Astrocyte (in vitro differentiated cells and primary cell): ENCODE results near the gene RAB3D. TPM values are rescaled to one million over a fixed set of nuclear protein-coding genes. Genes with fewer than 3 reads are reported as not detected.
"Not testable (repeated sequence)": the region's sequence is repeated elsewhere in the genome, so short reads cannot be mapped to it uniquely, and the experiment has no call there.

Experiments
- DNase-seq: peaks from one replicate; pipeline ENCODE4 v3.0.0-alpha.2; 2010; ENCODE audit warnings: low read depth
- FAIRE-seq: peaks from 2 replicates; lab custom pipeline; 2011; peaks lifted over from hg19 to GRCh38; lab: Jason Lieb, UNC
- H2AFZ ChIP-seq: 2 replicates; pipeline ENCODE4 v1.6.0; 2012; ENCODE audit warnings: low read depth, low read length, inconsistent platforms
- H3K27ac ChIP-seq: 2 replicates; pipeline ENCODE4 v1.5.1; 2011; ENCODE audit warnings: low read depth, low read length, inconsistent platforms
- H3K27me3 ChIP-seq: 2 replicates; pipeline ENCODE4 v1.6.0; 2011; ENCODE audit warnings: low read length, inconsistent platforms; ENCODE audit not compliant: insufficient read depth
- H3K36me3 ChIP-seq: 2 replicates; pipeline ENCODE4 v1.5.1; 2011; ENCODE audit warnings: low read length, inconsistent platforms; ENCODE audit not compliant: insufficient read depth
- H3K4me1 ChIP-seq: 2 replicates; pipeline ENCODE4 v1.5.1; 2011; ENCODE audit warnings: low read length, inconsistent platforms; ENCODE audit not compliant: insufficient read depth
- H3K4me2 ChIP-seq: 2 replicates; pipeline ENCODE4 v1.6.0; 2012; ENCODE audit warnings: low read length, inconsistent platforms
- H3K4me3 ChIP-seq: 2 replicates; pipeline ENCODE4 v1.5.1; 2011; ENCODE audit warnings: low read depth, mild to moderate bottlenecking, low read length, inconsistent platforms; ENCODE audit not compliant: insufficient read depth
- H3K79me2 ChIP-seq: 2 replicates; pipeline ENCODE4 v1.6.0; 2012; ENCODE audit warnings: mild to moderate bottlenecking, low read length, inconsistent platforms; ENCODE audit not compliant: insufficient read depth
- H3K9ac ChIP-seq: 2 replicates; pipeline ENCODE4 v1.6.0; 2012; ENCODE audit warnings: mild to moderate bottlenecking, low read length, inconsistent platforms
- H3K9me3 ChIP-seq: 2 replicates; pipeline ENCODE4 v1.5.1; 2012; ENCODE audit warnings: low read depth, mild to moderate bottlenecking, low read length, inconsistent platforms; ENCODE audit not compliant: insufficient read depth
- H4K20me1 ChIP-seq: 2 replicates; pipeline ENCODE4 v1.6.0; 2012; ENCODE audit warnings: low read length, inconsistent platforms; ENCODE audit not compliant: insufficient read depth
- H3K27ac Mint-ChIP-seq: one replicate; pipeline ENCODE4 v1.8.0; 2021; ENCODE audit warnings: mild to moderate bottlenecking, mixed read lengths; ENCODE audit not compliant: unreplicated experiment
- H3K27me3 Mint-ChIP-seq: one replicate; pipeline ENCODE4 v1.8.0; 2021; ENCODE audit warnings: low read depth, mixed read lengths; ENCODE audit not compliant: unreplicated experiment
- H3K36me3 Mint-ChIP-seq: one replicate; pipeline ENCODE4 v1.8.0; 2021; ENCODE audit warnings: low read depth, mixed read lengths; ENCODE audit not compliant: unreplicated experiment
- H3K4me1 Mint-ChIP-seq: one replicate; pipeline ENCODE4 v1.8.0; 2021; ENCODE audit warnings: low read depth, mixed read lengths; ENCODE audit not compliant: unreplicated experiment
- H3K4me3 Mint-ChIP-seq: one replicate; pipeline ENCODE4 v1.8.0; 2021; ENCODE audit warnings: mild to moderate bottlenecking, moderate library complexity, mixed read lengths; ENCODE audit not compliant: unreplicated experiment
- H3K9me3 Mint-ChIP-seq: one replicate; pipeline ENCODE4 v1.8.0; 2021; ENCODE audit warnings: mild to moderate bottlenecking, mixed read lengths; ENCODE audit not compliant: unreplicated experiment
- CTCF ChIP-seq: IDR thresholded peaks from 2 replicates; pipeline ENCODE4 v1.5.1; 2011; ENCODE audit warnings: low read depth, mild to moderate bottlenecking, inconsistent platforms, low read length, moderate library complexity; ENCODE audit not compliant: insufficient read depth
- EZH2 ChIP-seq: IDR thresholded peaks from 2 replicates; pipeline ENCODE4 v1.6.1; 2012; ENCODE audit warnings: mild to moderate bottlenecking, low read length, inconsistent platforms; ENCODE audit not compliant: insufficient read depth
- total RNA-seq: library from RNA; stranded (reverse); gene quantifications from 2 replicates; pipeline ENCODE4 v1.2.1, GENCODE V29; 2021

The RAB3D gene
- total RNA-seq, 1 donor from 2014 or later = 14.4 TPM

- H3K27ac Mint-ChIP-seq = no peak overlapping the region
- Histone ChIP-seq H2AFZ (no peak overlapping the region), H4K20me1 (no peaks in the 10 kb centered on the region), H3K4me3 (no peak overlapping the region), H3K36me3 (no peaks in the 10 kb centered on the region), H3K4me2 (no peak overlapping the region), H3K27me3 (no peaks in the 10 kb centered on the region), H3K27ac (no peak overlapping the region), H3K4me1 (peaks cover 5% of the 10 kb centered on the region), H3K79me2 (no peaks in the 10 kb centered on the region), H3K9ac (no peak overlapping the region), H3K9me3 (no peaks in the 10 kb centered on the region)
- H3K9me3 Mint-ChIP-seq = peaks cover 4% of the 10 kb centered on the region
- no peak for TF ChIP-seq EZH2
- TF ChIP-seq CTCF = no peak
- no peak for FAIRE-seq
- peaks cover 16% of the 10 kb centered on the region for H3K36me3 Mint-ChIP-seq
- DNase-seq = no peak
- H3K4me1 Mint-ChIP-seq = peaks cover 4% of the 10 kb centered on the region
- H3K4me3 Mint-ChIP-seq = no peak overlapping the region
- no peaks in the 10 kb centered on the region for H3K27me3 Mint-ChIP-seq
These were observed 3.9 kb downstream of the RAB3D start for GRCh38 chr19:11335449-11336146.

- H4K20me1 ChIP-seq, H3K4me2 ChIP-seq, H3K79me2 ChIP-seq, H2AFZ ChIP-seq, H3K4me1 Mint-ChIP-seq, H3K9ac ChIP-seq, H3K27ac ChIP-seq, H3K36me3 ChIP-seq, H3K9me3 ChIP-seq, H3K9me3 Mint-ChIP-seq, H3K27me3 ChIP-seq, H3K4me1 ChIP-seq, H3K4me3 Mint-ChIP-seq, H3K27me3 Mint-ChIP-seq, H3K27ac Mint-ChIP-seq, DNase-seq, H3K4me3 ChIP-seq, FAIRE-seq: not testable (repeated sequence)
- peaks cover 16% of the 10 kb centered on the region for H3K36me3 Mint-ChIP-seq
These were observed 5.6 kb downstream of the RAB3D start for GRCh38 chr19:11333838-11334237.

GRCh38 chr19:11332822-11333221 is 6.6 kb downstream of the RAB3D start:
- Histone ChIP-seq H3K4me3 (no peak overlapping the region), H3K9ac (no peak overlapping the region), H2AFZ (no peak overlapping the region), H3K27ac (no peak overlapping the region), H3K27me3 (no peaks in the 10 kb centered on the region), H4K20me1 (no peaks in the 10 kb centered on the region), H3K79me2 (no peaks in the 10 kb centered on the region), H3K9me3 (no peaks in the 10 kb centered on the region), H3K36me3 (no peaks in the 10 kb centered on the region), H3K4me2 (no peak overlapping the region), H3K4me1 (no peaks in the 10 kb centered on the region)
- Mint-ChIP-seq H3K4me3 (no peak overlapping the region), H3K27ac (no peak overlapping the region), H3K27me3 (no peaks in the 10 kb centered on the region), H3K36me3 (peaks cover 16% of the 10 kb centered on the region), H3K9me3 (peaks cover 4% of the 10 kb centered on the region), H3K4me1 (no peaks in the 10 kb centered on the region)
- TF ChIP-seq EZH2 (no peak), CTCF (no peak)
- FAIRE-seq (no peak), DNase-seq (no peak)
